Thoracic aorta (tissue), 2 donors: ENCODE measurements around the gene BBOF1. TPM values are rescaled to one million over a fixed set of nuclear protein-coding genes. Genes with fewer than 3 reads are reported as not detected.
"Not testable (repeated sequence)": the region's sequence is repeated elsewhere in the genome, so short reads cannot be mapped to it uniquely, and the experiment has no call there.

Experiments
- ATAC-seq: fragments of 150-250 bp; one replicate; pipeline ENCODE4 v1.8.0; 2017; ENCODE audit warnings: low read depth; ENCODE audit not compliant: insufficient number of reproducible peaks, low FRiP score
- DNase-seq: peaks from one replicate; pipeline ENCODE4 v3.0.0-alpha.2; 2020; ENCODE audit warnings: low spot score
- H3K27ac ChIP-seq, 2 donors: fragments of 200-600 bp; sonication (generic); 1 replicate in 1 of 2; 2 replicates in 1 of 2; pipeline ENCODE4 v1.5.1; 2016; ENCODE audit warnings: mild to moderate bottlenecking in 2 of 2, moderate library complexity in 2 of 2
- H3K27me3 ChIP-seq: fragments of 200-600 bp; sonication (generic); replicated peaks from 2 replicates; pipeline ENCODE4 v1.6.0; 2016; ENCODE audit warnings: mild to moderate bottlenecking; ENCODE audit not compliant: insufficient read depth
- H3K36me3 ChIP-seq: fragments of 200-600 bp; sonication (generic); one replicate; pipeline ENCODE4 v1.5.1; 2016
- H3K4me1 ChIP-seq, 2 donors: fragments of 200-600 bp; sonication (generic); 1 replicate in 1 of 2; 2 replicates in 1 of 2; pipeline versions ENCODE4 v1.5.1 to v1.6.0; 2016; ENCODE audit warnings: low read depth in 2 of 2, mild to moderate bottlenecking in 1 of 2; ENCODE audit not compliant: control insufficient read depth in 1 of 2
- H3K4me3 ChIP-seq: fragments of 200-600 bp; sonication (generic); 2 replicates; pipeline ENCODE4 v1.5.1; 2016; ENCODE audit warnings: mild to moderate bottlenecking
- H3K9me3 ChIP-seq: fragments of 200-600 bp; sonication (generic); 2 replicates; pipeline ENCODE4 v1.5.1; 2016
- total RNA-seq, 2 donors: library from RNA; depleted of rRNA; stranded (reverse); fragments of >200 nt; gene quantifications; one replicate each; pipeline versions ENCODE4 v1.1.0 to v1.2.3, GENCODE V29; 2016
- TF ChIP-seq, protein P1 (sequence below): fragments of 200-600 bp; sonication (generic); IDR thresholded peaks from one replicate; pipeline ENCODE4 v1.5.1; 2019; ENCODE audit warnings: antibody characterized with exemption

BBOF1 gene
- total RNA-seq, 2 donors from 2014 or later: 4.7 to 5.6 TPM

DNA sequence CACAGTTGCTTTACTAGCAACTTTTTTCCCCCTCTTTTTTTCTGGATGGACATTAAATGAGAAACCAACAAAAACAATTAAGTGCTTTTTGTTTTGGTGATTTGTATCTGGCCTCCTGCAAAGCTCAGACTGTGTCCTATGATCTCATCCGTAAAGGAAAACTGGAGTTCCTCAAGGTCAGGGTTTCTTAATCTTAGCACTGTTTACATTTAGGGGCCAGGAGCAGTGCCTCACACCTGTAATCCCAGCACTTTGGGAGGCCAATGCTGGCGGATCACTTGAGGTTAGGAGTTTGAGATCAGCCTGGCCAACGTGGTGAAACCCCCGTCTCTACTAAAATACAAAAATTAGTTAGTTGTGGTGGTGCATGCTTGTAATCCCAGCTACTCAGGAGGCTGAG is 28.1 kb upstream of the BBOF1 start:
- Histone ChIP-seq H3K4me3 (no peak overlapping the region), H3K4me1 (no peaks in the 10 kb centered on the region), H3K9me3 (no peaks in the 10 kb centered on the region), H3K36me3 (no peaks in the 10 kb centered on the region), H3K27me3 (no peaks in the 10 kb centered on the region), H3K27ac (no peak overlapping the region)
- TF ChIP-seq, protein P1, sequence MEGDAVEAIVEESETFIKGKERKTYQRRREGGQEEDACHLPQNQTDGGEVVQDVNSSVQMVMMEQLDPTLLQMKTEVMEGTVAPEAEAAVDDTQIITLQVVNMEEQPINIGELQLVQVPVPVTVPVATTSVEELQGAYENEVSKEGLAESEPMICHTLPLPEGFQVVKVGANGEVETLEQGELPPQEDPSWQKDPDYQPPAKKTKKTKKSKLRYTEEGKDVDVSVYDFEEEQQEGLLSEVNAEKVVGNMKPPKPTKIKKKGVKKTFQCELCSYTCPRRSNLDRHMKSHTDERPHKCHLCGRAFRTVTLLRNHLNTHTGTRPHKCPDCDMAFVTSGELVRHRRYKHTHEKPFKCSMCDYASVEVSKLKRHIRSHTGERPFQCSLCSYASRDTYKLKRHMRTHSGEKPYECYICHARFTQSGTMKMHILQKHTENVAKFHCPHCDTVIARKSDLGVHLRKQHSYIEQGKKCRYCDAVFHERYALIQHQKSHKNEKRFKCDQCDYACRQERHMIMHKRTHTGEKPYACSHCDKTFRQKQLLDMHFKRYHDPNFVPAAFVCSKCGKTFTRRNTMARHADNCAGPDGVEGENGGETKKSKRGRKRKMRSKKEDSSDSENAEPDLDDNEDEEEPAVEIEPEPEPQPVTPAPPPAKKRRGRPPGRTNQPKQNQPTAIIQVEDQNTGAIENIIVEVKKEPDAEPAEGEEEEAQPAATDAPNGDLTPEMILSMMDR: no peak
- DNase-seq (no peak), ATAC-seq (no peak)

DNA sequence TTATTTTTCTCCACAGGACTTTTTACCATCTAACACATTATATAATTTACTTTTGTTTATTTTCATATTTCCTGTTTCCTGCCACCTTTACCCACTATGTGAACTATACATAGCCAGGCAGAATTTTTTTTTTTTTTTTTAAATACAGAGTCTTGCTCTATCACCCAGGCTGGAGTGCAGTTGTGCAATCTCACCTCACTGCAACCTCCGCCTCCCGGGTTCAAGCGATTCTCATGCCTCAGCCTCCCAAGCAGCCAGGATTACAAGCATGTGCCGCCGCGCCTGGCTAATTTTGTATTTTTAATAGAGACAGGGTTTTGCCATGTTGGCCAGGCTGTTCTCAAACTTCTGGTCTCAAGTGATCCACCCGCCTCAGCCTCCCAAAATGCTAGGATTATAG is 24.2 kb upstream of the BBOF1 start:
- H3K36me3 ChIP-seq, DNase-seq, ATAC-seq, H3K9me3 ChIP-seq, H3K27me3 ChIP-seq, H3K4me3 ChIP-seq, H3K4me1 ChIP-seq, H3K27ac ChIP-seq: not testable (repeated sequence)

DNA sequence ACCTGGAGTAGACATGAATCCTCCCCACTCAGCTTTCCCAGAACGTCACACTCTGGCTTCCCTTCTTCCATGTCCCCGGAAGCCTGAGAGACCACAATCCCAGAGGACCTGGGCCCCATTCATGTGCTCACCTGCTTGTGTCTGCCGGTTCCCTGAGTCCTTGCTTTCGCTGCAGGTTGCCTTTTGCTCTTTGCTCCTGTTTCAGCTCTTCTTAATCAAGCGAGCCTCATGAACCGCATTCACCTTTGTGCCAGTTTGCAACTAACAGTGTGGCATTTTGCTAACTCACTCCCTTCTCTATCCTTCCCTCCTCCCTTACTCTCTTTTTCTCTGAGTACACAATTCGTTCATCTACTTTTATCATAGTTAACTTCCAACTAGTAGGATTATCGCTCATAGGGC is 23.2 kb upstream of the BBOF1 start:
- H3K4me3 ChIP-seq: no peak overlapping the region
- no peak for DNase-seq
- no peak for ATAC-seq
- H3K27ac ChIP-seq: no peak overlapping the region
- H3K4me1 ChIP-seq: no peaks in the 10 kb centered on the region
- H3K9me3 ChIP-seq: no peaks in the 10 kb centered on the region
- TF ChIP-seq, protein P1: no peak
- no peaks in the 10 kb centered on the region for H3K27me3 ChIP-seq
- H3K36me3 ChIP-seq: no peaks in the 10 kb centered on the region

DNA sequence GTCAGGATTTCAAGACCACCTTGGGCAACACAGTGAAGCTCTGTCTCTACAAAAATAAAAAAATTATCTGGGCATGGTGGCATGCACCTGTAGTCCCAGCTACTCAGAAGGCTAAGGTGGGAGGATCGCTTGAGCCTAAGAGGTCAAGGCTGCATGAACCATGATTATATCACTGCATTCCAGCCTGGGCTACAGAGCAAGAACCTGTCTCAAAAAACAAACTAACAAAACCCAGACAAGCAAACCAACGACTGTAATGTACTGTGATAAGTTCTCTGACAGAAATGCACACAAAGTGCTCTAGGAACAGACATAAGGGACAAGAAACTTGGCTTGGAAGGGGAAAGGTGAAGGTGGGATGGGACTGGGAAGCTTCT is 22.4 kb upstream of the BBOF1 start:
- TF ChIP-seq, protein P1: no peak
- no peaks in the 10 kb centered on the region for H3K36me3 ChIP-seq
- H3K27me3 ChIP-seq: no peaks in the 10 kb centered on the region
- H3K4me3 ChIP-seq: no peak overlapping the region
- H3K9me3 ChIP-seq: no peaks in the 10 kb centered on the region
- no peaks in the 10 kb centered on the region for H3K4me1 ChIP-seq
- H3K27ac ChIP-seq: no peak overlapping the region
- no peak for DNase-seq
- ATAC-seq: no peak

DNA sequence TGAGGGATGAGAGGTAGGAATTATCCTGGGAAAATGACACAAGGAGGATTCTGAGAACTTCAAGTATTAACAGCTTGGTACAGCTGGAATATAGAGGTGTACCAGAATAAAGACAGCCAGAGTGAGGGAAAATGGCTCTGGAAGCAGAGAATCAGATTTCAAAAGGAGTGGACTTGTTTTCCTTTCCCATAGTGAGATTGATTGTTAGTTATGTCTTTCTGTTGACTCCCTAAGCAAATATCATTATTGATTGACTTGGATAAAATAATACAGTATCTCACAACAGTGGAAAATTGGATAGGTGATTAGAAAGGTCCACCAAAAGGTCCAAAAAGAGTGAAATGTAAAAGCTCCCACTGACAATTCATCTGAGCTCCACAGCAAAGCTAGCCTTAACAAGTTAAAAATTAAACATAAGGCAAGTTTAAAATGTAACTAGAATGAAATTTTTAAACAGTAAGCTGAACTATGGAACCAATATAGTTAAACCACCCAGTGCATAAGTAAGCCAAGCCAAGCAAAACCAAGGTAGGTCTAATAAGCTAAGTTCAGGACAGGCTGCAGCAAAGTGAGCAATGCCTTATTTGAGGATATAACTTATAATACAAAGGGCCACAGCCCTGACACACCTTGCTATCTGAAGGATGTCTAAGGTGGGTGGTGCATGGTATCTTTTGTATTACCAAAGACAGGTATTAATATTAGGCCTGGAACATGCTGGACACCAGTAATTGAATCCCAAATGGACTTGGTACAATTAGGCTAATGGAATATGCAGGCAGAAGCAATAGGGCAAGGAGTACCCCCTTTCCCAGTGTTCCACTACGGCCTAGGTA is 21.8 kb upstream of the BBOF1 start:
- no peak overlapping the region for H3K27ac ChIP-seq
- ATAC-seq: no peak
- no peaks in the 10 kb centered on the region for H3K4me1 ChIP-seq
- H3K9me3 ChIP-seq: no peaks in the 10 kb centered on the region
- TF ChIP-seq, protein P1: no peak
- no peaks in the 10 kb centered on the region for H3K36me3 ChIP-seq
- DNase-seq: no peak
- H3K4me3 ChIP-seq: no peak overlapping the region
- no peaks in the 10 kb centered on the region for H3K27me3 ChIP-seq
